ENCODE results near the gene LIMK2.
A peak's percentile ranks its signal among the peaks of the same experiment; 100 is the strongest.

Gene LIMK2

GRCh38 chr22:31271485-31271884, 59.4 kb downstream of the LIMK2 start:
- H3K27me3 ChIP-seq (ENCODE audit: low read depth, low read length), result no peaks in the 10 kb centered on the region
- H3K4me3 ChIP-seq (ENCODE audit: low read length), result no peak overlapping the region
- H3K9ac ChIP-seq (ENCODE audit: low read length), result no peak overlapping the region
- no peaks in the 10 kb centered on the region for H3K9me3 ChIP-seq (ENCODE audit: insufficient read depth, low read length)
- H3K4me1 ChIP-seq (ENCODE audit: low read length), result no peaks in the 10 kb centered on the region
- H2AFZ ChIP-seq (ENCODE audit: low read depth, low read length), result no peak overlapping the region
- no peak overlapping the region for H3K4me2 ChIP-seq (ENCODE audit: low read length)
- peaks cover 52% of the 10 kb centered on the region for H3K36me3 ChIP-seq (replicated peaks; ENCODE audit: low read depth, low read length)
- H3K79me2 ChIP-seq (ENCODE audit: low read length), result no peaks in the 10 kb centered on the region
- H4K20me1 ChIP-seq (ENCODE audit: insufficient read depth, low read length), result no peaks in the 10 kb centered on the region
- no peak for TF ChIP-seq CTCF (IDR thresholded peaks at IDR 0.05; ENCODE audit: low read depth, low read length)
- no peak for TF ChIP-seq EZH2phosphoT487 (IDR thresholded peaks at IDR 0.05; ENCODE audit: low read depth)
- H3K27ac ChIP-seq (ENCODE audit: low read length), result no peak overlapping the region

- TF ChIP-seq EZH2phosphoT487 (IDR thresholded peaks at IDR 0.05; ENCODE audit: low read depth) (no peak), CTCF (IDR thresholded peaks at IDR 0.05; ENCODE audit: low read depth, low read length) (peak; percentile 80)
- H3K4me1 ChIP-seq (ENCODE audit: low read length), result no peaks in the 10 kb centered on the region
- H3K79me2 ChIP-seq (ENCODE audit: low read length), result no peaks in the 10 kb centered on the region
- no peaks in the 10 kb centered on the region for H4K20me1 ChIP-seq (ENCODE audit: insufficient read depth, low read length)
- H3K27ac ChIP-seq (ENCODE audit: low read length), result no peak overlapping the region
- no peak overlapping the region for H2AFZ ChIP-seq (ENCODE audit: low read depth, low read length)
- H3K4me2 ChIP-seq (ENCODE audit: low read length), result no peak overlapping the region
- no peak overlapping the region for H3K4me3 ChIP-seq (ENCODE audit: low read length)
- H3K9me3 ChIP-seq (ENCODE audit: insufficient read depth, low read length), result no peaks in the 10 kb centered on the region
- H3K27me3 ChIP-seq (ENCODE audit: low read depth, low read length), result no peaks in the 10 kb centered on the region
- H3K36me3 ChIP-seq (replicated peaks; ENCODE audit: low read depth, low read length), result peaks cover 42% of the 10 kb centered on the region
- no peak overlapping the region for H3K9ac ChIP-seq (ENCODE audit: low read length)
Measured at GRCh38 chr22:31272522-31273446, 60.7 kb downstream of the LIMK2 start.

GRCh38 chr22:31274017-31274416, 61.9 kb downstream of the LIMK2 start:
- no peak overlapping the region for H3K27ac ChIP-seq (ENCODE audit: low read length)
- H3K4me3 ChIP-seq (ENCODE audit: low read length), result no peak overlapping the region
- H3K4me2 ChIP-seq (ENCODE audit: low read length), result no peak overlapping the region
- H3K9ac ChIP-seq (ENCODE audit: low read length), result no peak overlapping the region
- no peaks in the 10 kb centered on the region for H3K4me1 ChIP-seq (ENCODE audit: low read length)
- no peaks in the 10 kb centered on the region for H3K79me2 ChIP-seq (ENCODE audit: low read length)
- no peak overlapping the region for H2AFZ ChIP-seq (ENCODE audit: low read depth, low read length)
- peaks cover 36% of the 10 kb centered on the region for H3K36me3 ChIP-seq (replicated peaks; ENCODE audit: low read depth, low read length)
- TF ChIP-seq CTCF (IDR thresholded peaks at IDR 0.05; ENCODE audit: low read depth, low read length), result no peak
- no peak for TF ChIP-seq EZH2phosphoT487 (IDR thresholded peaks at IDR 0.05; ENCODE audit: low read depth)
- H3K9me3 ChIP-seq (ENCODE audit: insufficient read depth, low read length), result no peaks in the 10 kb centered on the region
- H4K20me1 ChIP-seq (ENCODE audit: insufficient read depth, low read length), result no peaks in the 10 kb centered on the region
- H3K27me3 ChIP-seq (ENCODE audit: low read depth, low read length), result no peaks in the 10 kb centered on the region

- no peak overlapping the region for H3K4me2 ChIP-seq (ENCODE audit: low read length)
- H3K4me1 ChIP-seq (ENCODE audit: low read length), result no peaks in the 10 kb centered on the region
- TF ChIP-seq CTCF (IDR thresholded peaks at IDR 0.05; ENCODE audit: low read depth, low read length) (no peak), EZH2phosphoT487 (IDR thresholded peaks at IDR 0.05; ENCODE audit: low read depth) (no peak)
- H4K20me1 ChIP-seq (ENCODE audit: insufficient read depth, low read length), result no peaks in the 10 kb centered on the region
- H3K9ac ChIP-seq (ENCODE audit: low read length), result no peak overlapping the region
- H3K36me3 ChIP-seq (replicated peaks; ENCODE audit: low read depth, low read length), result peaks cover 45% of the 10 kb centered on the region
- H3K79me2 ChIP-seq (ENCODE audit: low read length), result no peaks in the 10 kb centered on the region
- H3K27ac ChIP-seq (ENCODE audit: low read length), result no peak overlapping the region
- H2AFZ ChIP-seq (ENCODE audit: low read depth, low read length), result no peak overlapping the region
- H3K27me3 ChIP-seq (ENCODE audit: low read depth, low read length), result no peaks in the 10 kb centered on the region
- no peak overlapping the region for H3K4me3 ChIP-seq (ENCODE audit: low read length)
- H3K9me3 ChIP-seq (ENCODE audit: insufficient read depth, low read length), result no peaks in the 10 kb centered on the region
Measured at GRCh38 chr22:31275018-31275417, 62.9 kb downstream of the LIMK2 start.
